Pulmonary artery endothelial cell (primary cell): Measurements from ENCODE around the gene GLB1L3. TPM values are rescaled to one million over a fixed set of nuclear protein-coding genes. Genes with fewer than 3 reads are reported as not detected.

Experiments used
- DNase-seq: peaks from one replicate; pipeline ENCODE4 v3.0.0-alpha.2; 2011; ENCODE audit warnings: low read depth, low spot score
- total RNA-seq: library from RNA; depleted of rRNA; stranded (reverse); fragments of >200 nt; gene quantifications from 2 replicates; pipeline ENCODE4 v1.2.3, GENCODE V29; 2014

Gene GLB1L3
- total RNA-seq = not detected in 2 replicates

GRCh38 chr11:134275534-134276395, at the start of gene GLB1L3:
GLB1L3 (plus strand) TSS chr11:134276379; CDS start chr11:134276741, 362 bp downstream.
- DNase-seq = no peak

- no peak for DNase-seq
These were observed 49.3 kb upstream of the GLB1L3 start for GRCh38 chr11:134226806-134227325.

GRCh38 chr11:134228625-134229024, 47.6 kb upstream of the GLB1L3 start:
- no peak for DNase-seq

GRCh38 chr11:134229126-134229790, 46.9 kb upstream of the GLB1L3 start:
- no peak for DNase-seq

- DNase-seq = no peak
These were observed 45.8 kb upstream of the GLB1L3 start for GRCh38 chr11:134230339-134230738.

- DNase-seq = no peak
These were observed 44.1 kb upstream of the GLB1L3 start for GRCh38 chr11:134231958-134232659.

- DNase-seq = no peak
These were observed 42.4 kb upstream of the GLB1L3 start for GRCh38 chr11:134233729-134234179.

GRCh38 chr11:134235399-134235798, 40.8 kb upstream of the GLB1L3 start:
- no peak for DNase-seq

- no peak for DNase-seq
These were observed 39.2 kb upstream of the GLB1L3 start for GRCh38 chr11:134236834-134237556.

- DNase-seq = no peak
These were observed 38.6 kb upstream of the GLB1L3 start for GRCh38 chr11:134237557-134237922.

GRCh38 chr11:134238956-134239355, 37.2 kb upstream of the GLB1L3 start:
- no peak for DNase-seq

GRCh38 chr11:134240592-134240991, 35.6 kb upstream of the GLB1L3 start:
- no peak for DNase-seq

GRCh38 chr11:134242376-134242775, 33.8 kb upstream of the GLB1L3 start:
- DNase-seq = no peak

GRCh38 chr11:134243913-134244312, 32.3 kb upstream of the GLB1L3 start:
- DNase-seq = no peak

- no peak for DNase-seq
These were observed 31.6 kb upstream of the GLB1L3 start for GRCh38 chr11:134244593-134244992.

- DNase-seq = no peak
These were observed 30.7 kb upstream of the GLB1L3 start for GRCh38 chr11:134245434-134245833.

- DNase-seq = no peak
These were observed 30.1 kb upstream of the GLB1L3 start for GRCh38 chr11:134246100-134246499.

GRCh38 chr11:134246678-134247077, 29.5 kb upstream of the GLB1L3 start:
- no peak for DNase-seq

GRCh38 chr11:134248910-134249480, 27.2 kb upstream of the GLB1L3 start:
- DNase-seq = no peak

GRCh38 chr11:134250246-134250645, 25.9 kb upstream of the GLB1L3 start:
- DNase-seq = no peak

- no peak for DNase-seq
These were observed 25.5 kb upstream of the GLB1L3 start for GRCh38 chr11:134250675-134251074.
